Fibroblast of mammary gland (primary cell): ENCODE data around the gene C7orf57.

Source experiments
- DNase-seq: peaks from one replicate; pipeline ENCODE4 v3.0.0-alpha.2; 2010; ENCODE audit warnings: low read depth
- H3K4me3 ChIP-seq: 2 replicates; pipeline ENCODE4 v1.5.1; 2011; ENCODE audit warnings: low read depth, mild to moderate bottlenecking, low read length, moderate library complexity; ENCODE audit not compliant: control insufficient read depth
- CTCF ChIP-seq: conservative IDR thresholded peaks from 2 replicates; pipeline ENCODE4 v1.5.1; 2011; ENCODE audit warnings: low read depth, low read length, inconsistent platforms; ENCODE audit not compliant: control insufficient read depth, insufficient read depth

C7orf57 gene

DNA sequence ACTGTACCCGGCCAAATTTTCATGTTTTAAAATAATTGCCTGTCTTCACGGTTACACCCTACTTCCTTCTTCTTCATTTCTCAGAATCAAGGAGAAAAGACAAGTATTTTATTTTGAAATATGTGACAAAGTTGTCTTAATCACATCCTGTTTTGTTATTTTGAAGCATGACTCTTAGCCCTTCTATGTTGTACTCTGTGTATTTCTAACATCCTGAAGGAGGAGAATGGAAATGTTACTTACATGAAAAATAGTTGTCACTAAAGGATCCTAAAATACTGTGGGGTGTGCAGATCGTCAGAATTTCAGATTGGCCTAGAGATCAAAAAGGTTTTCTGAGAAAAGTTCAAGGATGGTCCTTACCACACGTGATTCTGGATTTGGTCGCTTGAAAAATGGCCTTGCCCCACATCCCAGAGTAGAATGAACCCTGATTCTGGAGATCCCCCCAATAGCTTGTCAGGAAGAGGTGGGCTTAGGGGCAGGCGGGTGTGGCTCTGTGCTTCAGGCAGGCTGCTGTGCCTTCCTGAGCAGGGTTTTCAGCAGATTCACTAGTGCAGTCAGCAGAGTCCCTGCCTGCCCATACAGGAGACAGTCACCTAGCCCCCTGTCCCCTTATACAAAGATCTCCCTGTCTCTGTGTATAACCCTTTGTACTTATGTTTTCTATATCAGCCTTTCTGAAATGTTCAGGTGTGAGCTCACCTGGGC lies 62.3 kb downstream of the C7orf57 start:
- no peak overlapping the region for H3K4me3 ChIP-seq
- no peak for DNase-seq
- TF ChIP-seq CTCF, result no peak

DNA sequence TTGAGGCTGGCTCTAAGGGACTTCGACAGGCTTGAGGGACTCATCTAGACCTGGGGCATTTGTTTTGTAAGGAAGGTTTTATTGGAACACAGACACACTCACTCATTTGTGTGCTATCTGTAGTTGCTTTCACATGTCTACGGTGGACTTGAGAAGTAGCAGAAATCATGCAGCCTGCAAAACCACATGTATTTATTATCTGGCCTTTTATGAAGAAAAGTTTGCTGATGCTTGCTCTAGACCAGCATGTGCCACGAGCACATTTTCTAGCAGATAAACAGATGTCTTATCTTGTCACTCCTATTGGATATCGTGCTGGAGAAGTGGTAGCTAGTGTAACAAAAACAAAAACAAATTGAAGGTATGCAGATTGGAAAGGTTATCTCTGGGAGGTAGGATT lies 63.5 kb downstream of the C7orf57 start:
- TF ChIP-seq CTCF, result no peak
- no peak for DNase-seq
- H3K4me3 ChIP-seq, result no peak overlapping the region

DNA sequence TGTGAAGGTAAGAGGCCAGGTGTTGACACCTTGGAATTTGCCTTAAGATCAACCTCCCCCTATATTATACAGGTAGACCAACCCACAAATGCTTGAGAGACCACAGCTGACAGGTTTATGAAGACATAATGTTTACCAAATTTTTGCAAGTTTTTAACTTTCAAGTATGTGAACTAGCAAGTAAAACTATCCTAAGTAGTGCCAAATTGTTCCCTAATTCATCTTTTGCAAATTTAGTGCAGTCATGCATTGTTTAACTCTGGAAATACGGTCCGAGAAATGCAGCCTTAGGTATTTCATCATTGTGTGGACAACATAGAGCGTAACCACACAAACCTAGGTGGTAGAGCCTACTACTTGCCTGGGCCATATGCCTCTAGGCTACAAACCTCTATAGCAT lies 64.4 kb downstream of the C7orf57 start:
- no peak overlapping the region for H3K4me3 ChIP-seq
- DNase-seq, result no peak
- no peak for TF ChIP-seq CTCF

GRCh38 chr7:48101352-48101751 lies 66.0 kb downstream of the C7orf57 start:
- no peak for TF ChIP-seq CTCF

GRCh38 chr7:48101968-48102367 lies 66.6 kb downstream of the C7orf57 start:
- TF ChIP-seq CTCF, result peak; percentile 37
- no peak overlapping the region for H3K4me3 ChIP-seq
- no peak for DNase-seq

More at GRCh38 chr7:48101352-48101751, 66.0 kb downstream of the C7orf57 start:
- no peak for DNase-seq
- no peak overlapping the region for H3K4me3 ChIP-seq

DNA sequence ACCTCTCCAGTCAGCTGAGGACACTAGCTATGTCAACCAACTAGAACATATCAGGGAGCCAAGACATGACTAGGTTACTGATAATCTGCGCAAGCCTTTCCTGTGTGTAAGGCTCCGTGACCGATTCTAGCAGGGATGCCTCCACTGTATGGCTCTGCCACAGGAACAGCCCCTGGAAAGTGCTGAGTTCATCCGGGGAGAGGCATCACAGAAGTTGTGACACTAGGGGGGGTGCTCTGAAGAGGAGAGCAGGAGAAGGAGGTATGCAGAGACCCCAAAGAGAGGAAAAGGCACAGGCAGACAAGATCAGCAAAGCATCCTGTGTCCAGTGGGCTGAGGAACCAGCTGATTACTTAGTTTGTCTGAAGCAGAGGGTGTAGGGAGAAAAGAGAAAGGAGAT lies 67.2 kb downstream of the C7orf57 start:
- H3K4me3 ChIP-seq, result no peak overlapping the region
- no peak for DNase-seq
- TF ChIP-seq CTCF, result no peak

- no peak for TF ChIP-seq CTCF
- DNase-seq, result no peak
- no peak overlapping the region for H3K4me3 ChIP-seq
Observed at GRCh38 chr7:48105045-48105444, 69.7 kb downstream of the C7orf57 start.
